ENCODE results near the gene CRYZL1. TPM values are rescaled to one million over a fixed set of nuclear protein-coding genes. Genes with fewer than 3 reads are reported as not detected.

CRYZL1 gene
- total RNA-seq, 1 experiment from 2014 or later = 24.8 TPM

DNA sequence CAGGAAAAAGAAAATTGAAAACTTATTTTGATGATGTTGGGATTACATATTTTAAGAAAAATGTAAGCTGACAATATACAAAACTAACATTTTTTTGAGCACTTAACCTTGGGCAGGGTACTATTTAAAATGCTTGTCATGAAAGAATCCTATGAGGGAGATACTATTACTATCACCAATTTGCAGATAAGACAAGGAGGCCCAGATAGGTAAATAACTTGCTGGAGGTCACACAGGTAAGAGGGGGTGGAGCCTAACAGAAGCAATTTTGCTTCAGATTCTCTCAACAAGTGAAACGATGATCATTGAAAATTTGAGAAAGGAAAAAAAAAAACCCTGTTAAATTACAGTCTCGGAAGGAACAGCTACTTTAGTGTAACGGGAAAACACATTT is 100.8 kb downstream of the CRYZL1 start:
- H3K4me3 ChIP-seq (ENCODE audit: low read depth in 2 of 2, low read length in 2 of 2) = peak overlapping the region; percentile 88 to 96
- POLR2A ChIA-PET = no interaction called here
- in situ Hi-C loops (cut with HindIII; ENCODE audit: low pct_unique_long_range_greater_than_20kb, low sequenced_read_pairs) (no loop called here), intact Hi-C loops (cut with micrococcal nuclease; ENCODE audit: unreplicated experiment) (no loop called here)
- no peaks in the 10 kb centered on the region for H3K9me3 ChIP-seq (ENCODE audit: control insufficient read depth, insufficient read depth, low read depth, low read length)
- BruUV-seq (replicated peaks) = no TSS peak
- H3K36me3 ChIP-seq (ENCODE audit: control insufficient read depth, insufficient read depth, low read length) = peaks cover 17% of the 10 kb centered on the region
- DNase-seq (ENCODE audit: low read depth, low spot score) (no peak), ATAC-seq (no peak)
- H3K4me1 ChIP-seq (ENCODE audit: control insufficient read depth, insufficient read depth, low read length) = peaks cover 10% of the 10 kb centered on the region
- CTCF ChIA-PET = no interaction called here
- H3K27me3 ChIP-seq (ENCODE audit: control insufficient read depth, insufficient read depth, low read length) = no peaks in the 10 kb centered on the region
- H3K27ac ChIP-seq (ENCODE audit: low read length) = peak overlapping the region; percentile 98
- TF ChIP-seq TCF7L2 (IDR thresholded peaks at IDR 0.05; ENCODE audit: low read depth, low read length) (no peak), SIN3A (IDR thresholded peaks at IDR 0.05; ENCODE audit: borderline replicate concordance, insufficient read depth, low read depth, low read length) (no peak), POLR2AphosphoS5 (IDR thresholded peaks at IDR 0.05; ENCODE audit: low read depth, low read length) (no peak)
- TF ChIP-seq, protein P1, sequence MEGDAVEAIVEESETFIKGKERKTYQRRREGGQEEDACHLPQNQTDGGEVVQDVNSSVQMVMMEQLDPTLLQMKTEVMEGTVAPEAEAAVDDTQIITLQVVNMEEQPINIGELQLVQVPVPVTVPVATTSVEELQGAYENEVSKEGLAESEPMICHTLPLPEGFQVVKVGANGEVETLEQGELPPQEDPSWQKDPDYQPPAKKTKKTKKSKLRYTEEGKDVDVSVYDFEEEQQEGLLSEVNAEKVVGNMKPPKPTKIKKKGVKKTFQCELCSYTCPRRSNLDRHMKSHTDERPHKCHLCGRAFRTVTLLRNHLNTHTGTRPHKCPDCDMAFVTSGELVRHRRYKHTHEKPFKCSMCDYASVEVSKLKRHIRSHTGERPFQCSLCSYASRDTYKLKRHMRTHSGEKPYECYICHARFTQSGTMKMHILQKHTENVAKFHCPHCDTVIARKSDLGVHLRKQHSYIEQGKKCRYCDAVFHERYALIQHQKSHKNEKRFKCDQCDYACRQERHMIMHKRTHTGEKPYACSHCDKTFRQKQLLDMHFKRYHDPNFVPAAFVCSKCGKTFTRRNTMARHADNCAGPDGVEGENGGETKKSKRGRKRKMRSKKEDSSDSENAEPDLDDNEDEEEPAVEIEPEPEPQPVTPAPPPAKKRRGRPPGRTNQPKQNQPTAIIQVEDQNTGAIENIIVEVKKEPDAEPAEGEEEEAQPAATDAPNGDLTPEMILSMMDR (IDR thresholded peaks at IDR 0.05) = no peak
- TF ChIP-seq, protein P2, sequence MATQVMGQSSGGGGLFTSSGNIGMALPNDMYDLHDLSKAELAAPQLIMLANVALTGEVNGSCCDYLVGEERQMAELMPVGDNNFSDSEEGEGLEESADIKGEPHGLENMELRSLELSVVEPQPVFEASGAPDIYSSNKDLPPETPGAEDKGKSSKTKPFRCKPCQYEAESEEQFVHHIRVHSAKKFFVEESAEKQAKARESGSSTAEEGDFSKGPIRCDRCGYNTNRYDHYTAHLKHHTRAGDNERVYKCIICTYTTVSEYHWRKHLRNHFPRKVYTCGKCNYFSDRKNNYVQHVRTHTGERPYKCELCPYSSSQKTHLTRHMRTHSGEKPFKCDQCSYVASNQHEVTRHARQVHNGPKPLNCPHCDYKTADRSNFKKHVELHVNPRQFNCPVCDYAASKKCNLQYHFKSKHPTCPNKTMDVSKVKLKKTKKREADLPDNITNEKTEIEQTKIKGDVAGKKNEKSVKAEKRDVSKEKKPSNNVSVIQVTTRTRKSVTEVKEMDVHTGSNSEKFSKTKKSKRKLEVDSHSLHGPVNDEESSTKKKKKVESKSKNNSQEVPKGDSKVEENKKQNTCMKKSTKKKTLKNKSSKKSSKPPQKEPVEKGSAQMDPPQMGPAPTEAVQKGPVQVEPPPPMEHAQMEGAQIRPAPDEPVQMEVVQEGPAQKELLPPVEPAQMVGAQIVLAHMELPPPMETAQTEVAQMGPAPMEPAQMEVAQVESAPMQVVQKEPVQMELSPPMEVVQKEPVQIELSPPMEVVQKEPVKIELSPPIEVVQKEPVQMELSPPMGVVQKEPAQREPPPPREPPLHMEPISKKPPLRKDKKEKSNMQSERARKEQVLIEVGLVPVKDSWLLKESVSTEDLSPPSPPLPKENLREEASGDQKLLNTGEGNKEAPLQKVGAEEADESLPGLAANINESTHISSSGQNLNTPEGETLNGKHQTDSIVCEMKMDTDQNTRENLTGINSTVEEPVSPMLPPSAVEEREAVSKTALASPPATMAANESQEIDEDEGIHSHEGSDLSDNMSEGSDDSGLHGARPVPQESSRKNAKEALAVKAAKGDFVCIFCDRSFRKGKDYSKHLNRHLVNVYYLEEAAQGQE (IDR thresholded peaks at IDR 0.05; ENCODE audit: insufficient read depth in 1 of 2, low read depth in 2 of 2, low read length in 1 of 2) = no peak

DNA sequence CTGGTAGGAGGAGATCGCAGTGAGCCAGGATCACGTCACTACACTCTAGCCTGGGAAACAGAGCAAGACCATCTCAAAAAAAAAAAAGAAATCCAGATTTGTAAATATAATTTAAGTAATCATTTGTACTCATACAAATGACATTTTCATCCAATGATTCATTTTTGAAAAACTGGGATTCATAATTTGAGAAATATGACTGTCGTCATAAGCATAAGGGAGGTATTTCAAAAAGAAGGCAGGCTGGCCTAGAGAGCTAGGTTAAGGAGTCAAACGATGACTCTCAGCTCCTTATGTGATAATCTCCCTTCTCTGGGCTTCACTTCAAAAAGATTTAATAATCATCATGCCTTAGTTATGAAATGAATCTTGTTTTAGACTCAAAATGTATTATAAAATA is 101.9 kb downstream of the CRYZL1 start:
- ATAC-seq (no peak), DNase-seq (ENCODE audit: low read depth, low spot score) (no peak)
- no TSS peak for BruUV-seq (replicated peaks)
- intact Hi-C loops (cut with micrococcal nuclease; ENCODE audit: unreplicated experiment) = no loop called here
- Histone ChIP-seq H3K9me3 (ENCODE audit: control insufficient read depth, insufficient read depth, low read depth, low read length) (no peaks in the 10 kb centered on the region), H3K27ac (ENCODE audit: low read length) (peak overlapping the region; percentile 98), H3K36me3 (ENCODE audit: control insufficient read depth, insufficient read depth, low read length) (peaks cover 25% of the 10 kb centered on the region), H3K4me3 (ENCODE audit: low read depth in 2 of 2, low read length in 2 of 2) (no peak overlapping the region), H3K4me1 (ENCODE audit: control insufficient read depth, insufficient read depth, low read length) (peaks cover 10% of the 10 kb centered on the region), H3K27me3 (ENCODE audit: control insufficient read depth, insufficient read depth, low read length) (no peaks in the 10 kb centered on the region)
- TF ChIP-seq POLR2AphosphoS5 (IDR thresholded peaks at IDR 0.05; ENCODE audit: low read depth, low read length) = no peak
- TF ChIP-seq, protein P1 (IDR thresholded peaks at IDR 0.05) = no peak
- no peak for TF ChIP-seq TCF7L2 (IDR thresholded peaks at IDR 0.05; ENCODE audit: low read depth, low read length)
- no peak for TF ChIP-seq SIN3A (IDR thresholded peaks at IDR 0.05; ENCODE audit: borderline replicate concordance, insufficient read depth, low read depth, low read length)
- TF ChIP-seq, protein P2 (IDR thresholded peaks at IDR 0.05; ENCODE audit: insufficient read depth in 1 of 2, low read depth in 2 of 2, low read length in 1 of 2) = no peak
- ChIA-PET CTCF (no interaction called here), POLR2A (no interaction called here)
- in situ Hi-C loops (cut with HindIII; ENCODE audit: low pct_unique_long_range_greater_than_20kb, low sequenced_read_pairs) = no loop called here

Other genes with a start within 250 kb of the CRYZL1 start
- 47.9 TPM for gene IFNGR2, start 238.3 kb downstream of the CRYZL1 start, total RNA-seq (2021; ENCODE audit: unreplicated experiment)
- gene TMEM50B, start 161.8 kb downstream of the CRYZL1 start, total RNA-seq (2021; ENCODE audit: unreplicated experiment) = 18.5 TPM
- gene DNAJC28, start 150.0 kb downstream of the CRYZL1 start, total RNA-seq (2021; ENCODE audit: unreplicated experiment) = 1.5 TPM
- 132 TPM for gene GART, start 99.6 kb downstream of the CRYZL1 start, total RNA-seq (2021; ENCODE audit: unreplicated experiment)
- 183 TPM for gene SON, start 98.7 kb downstream of the CRYZL1 start, total RNA-seq (2021; ENCODE audit: unreplicated experiment)
- 21.9 TPM for gene DONSON, start 53.1 kb downstream of the CRYZL1 start, total RNA-seq (2021; ENCODE audit: unreplicated experiment)
- gene ITSN1, start 760 bp upstream of the CRYZL1 start, total RNA-seq (2021; ENCODE audit: unreplicated experiment) = 50.3 TPM